ENCODE data around the gene OR6F1.

DNA sequence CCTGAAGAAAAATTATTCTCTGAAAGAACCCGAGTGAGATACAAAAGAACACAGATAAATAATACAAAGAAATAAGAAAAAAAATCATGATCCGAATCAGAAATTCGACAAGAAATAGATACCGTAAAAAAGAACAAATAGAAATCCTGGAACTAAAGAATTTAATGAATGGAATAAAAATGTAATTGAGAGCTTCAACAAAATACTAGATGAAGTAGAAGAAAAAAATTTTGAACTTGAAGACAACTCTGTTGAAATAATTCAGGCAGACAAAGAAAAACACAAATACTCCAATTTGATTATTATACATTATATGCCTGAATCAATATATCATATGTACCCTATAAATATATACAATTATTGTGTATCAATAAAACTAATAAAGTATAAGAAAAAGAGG is 4.8 kb upstream of the OR6F1 start:
- TF ChIP-seq EZH2phosphoT487 (IDR thresholded peaks at IDR 0.05; ENCODE audit: borderline replicate concordance) (no peak), CTCF (conservative IDR thresholded peaks at IDR 0.05; ENCODE audit: low read length) (no peak)
